Ovary (tissue), 9 donors: Measurements from ENCODE around the gene CCR8. TPM values are rescaled to one million over a fixed set of nuclear protein-coding genes. Genes with fewer than 3 reads are reported as not detected.

Source experiments
- DNase-seq, 5 donors: peaks; one replicate each; pipeline ENCODE4 v3.0.0-alpha.2; 2019 to 2020
- H3K27ac ChIP-seq, 2 donors: fragments of 200-600 bp; one replicate each; pipeline versions ENCODE4 v1.5.1 to v1.8.0; 2019 to 2022
- H3K27me3 ChIP-seq: fragments of 200-600 bp; one replicate; pipeline ENCODE4 v1.8.0; 2022
- H3K36me3 ChIP-seq: fragments of 200-600 bp; sonication (generic); one replicate; pipeline ENCODE4 v1.5.1; 2019
- H3K4me1 ChIP-seq: one replicate; pipeline ENCODE4 v1.8.1; 2013; ENCODE audit warnings: mild to moderate bottlenecking, moderate library complexity; ENCODE audit not compliant: insufficient read depth
- H3K4me3 ChIP-seq: fragments of 200-600 bp; sonication (generic); one replicate; pipeline ENCODE4 v1.5.1; 2017
- H3K9me3 ChIP-seq, 2 donors: fragments of 200-600 bp in 1 of 2; sonication (generic) in 1 of 2; one replicate each; pipeline versions ENCODE4 v1.5.1 to v1.8.1; 2013 to 2019; ENCODE audit warnings: mild to moderate bottlenecking in 1 of 2, moderate library complexity in 1 of 2
- EP300 ChIP-seq: sonication (generic); formaldehyde crosslinking; IDR thresholded peaks from one replicate; pipeline ENCODE4 v1.6.1; 2017; ENCODE audit warnings: antibody characterized with exemption
- POLR2A ChIP-seq: fragments of 450-650 bp; IDR thresholded peaks from one replicate; pipeline ENCODE4 v1.6.1; 2017; ENCODE audit warnings: antibody characterized with exemption, mild to moderate bottlenecking, moderate library complexity
- WGBS, 3 donors: extraction: QIAGEN DNeasy Blood & Tissue Kit in 1 of 3; methylation state at CpG; one replicate each; pipeline versions ENCODE4 v1.1.5 to v1.1.7; 2013 to 2017; 5-methylcytosine and 5-hydroxymethylcytosine counted together
- intact Hi-C, 4 donors: fragments of 100-400 bp; cut with DNase I; formaldehyde crosslinking; loops; one replicate each; pipeline versions ENCODE4 v1.11.0 to v1.15.1; 2022 to 2023
- polyA plus RNA-seq, 2 donors: library from polyadenylated mRNA; stranded (reverse); fragments of 200-250 nt in 1 of 2; fragments of 350-450 nt in 1 of 2; fragmentation: Illumina TruSeq in 1 of 2; extraction: RNeasy Lipid Tissue Mini Kit (QIAGEN cat#74804) in 1 of 2; gene quantifications; one replicate each; pipeline ENCODE4 v1.2.3, GENCODE V29; 2013 to 2014
- total RNA-seq, 7 donors: library from RNA; depleted of rRNA in 2 of 7; stranded (reverse); fragments of >200 nt in 2 of 7; fragmentation: NEBNext Ultra II Directional in 3 of 7; extraction: Animal tissue kit (Norgen Biotek cat#: 25700) in 3 of 7; gene quantifications; one replicate each; pipeline versions ENCODE4 v1.1.0 to v1.2.4, GENCODE V29; 2016 to 2023
- TF ChIP-seq, protein P1 (sequence below), 3 donors: fragments of 450-650 bp in 2 of 3; fragments of 200-600 bp in 1 of 3; IDR thresholded peaks; one replicate each; pipeline versions ENCODE4 v1.5.1 to v1.8.0; 2016 to 2022; ENCODE audit warnings: antibody characterized with exemption in 3 of 3, mild to moderate bottlenecking in 1 of 3
- donor health status: DM: no; HTN: no; CAD: no; lungs with moderate emphysema.
- donor health status: DM: no; HTN: no; CAD: no.
- donor health status: Bipolar disorder and iron deficiency.
- donor health status: DM: yes; HTN: yes; CAD: no.
- donor health status: DM: no; HTN: no; CAD: no.
- donor health status: DM: yes; HTN: yes; CAD: no.

CCR8 gene
- total and polyA plus RNA-seq, 9 donors: 0.23 TPM; not detected in 8

DNA sequence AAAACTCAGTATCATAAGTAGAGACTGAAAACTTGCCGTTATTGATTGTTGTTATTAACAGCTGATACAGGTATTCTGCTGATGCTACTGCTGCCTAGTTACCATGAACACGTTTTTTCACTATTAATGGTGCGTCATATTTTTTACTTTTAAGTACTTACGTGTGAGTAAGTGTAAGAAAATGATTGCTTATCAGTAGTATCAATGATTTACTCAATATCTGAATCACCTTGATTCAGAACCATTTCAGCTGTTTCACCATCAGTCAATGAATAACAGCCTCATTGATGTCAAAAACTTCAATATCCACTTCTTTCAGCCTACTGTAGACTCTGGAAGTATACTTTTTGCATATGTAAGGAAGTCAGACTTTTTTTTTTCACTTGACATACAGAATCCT lies 4.7 kb downstream of the CCR8 start:
- DNase-seq: no peak
- Histone ChIP-seq H3K9me3 (no peaks in the 10 kb centered on the region), H3K36me3 (no peaks in the 10 kb centered on the region), H3K4me1 (no peaks in the 10 kb centered on the region), H3K27ac (no peak overlapping the region), H3K27me3 (no peaks in the 10 kb centered on the region), H3K4me3 (no peak overlapping the region)
- WGBS, 3 donors: 91 to 94% (median 93%) methylated on average over 4 of the region's 4 CpGs
- intact Hi-C loops: no loop called here
- no peak for TF ChIP-seq EP300
- no peak for TF ChIP-seq POLR2A
- TF ChIP-seq, protein P1, sequence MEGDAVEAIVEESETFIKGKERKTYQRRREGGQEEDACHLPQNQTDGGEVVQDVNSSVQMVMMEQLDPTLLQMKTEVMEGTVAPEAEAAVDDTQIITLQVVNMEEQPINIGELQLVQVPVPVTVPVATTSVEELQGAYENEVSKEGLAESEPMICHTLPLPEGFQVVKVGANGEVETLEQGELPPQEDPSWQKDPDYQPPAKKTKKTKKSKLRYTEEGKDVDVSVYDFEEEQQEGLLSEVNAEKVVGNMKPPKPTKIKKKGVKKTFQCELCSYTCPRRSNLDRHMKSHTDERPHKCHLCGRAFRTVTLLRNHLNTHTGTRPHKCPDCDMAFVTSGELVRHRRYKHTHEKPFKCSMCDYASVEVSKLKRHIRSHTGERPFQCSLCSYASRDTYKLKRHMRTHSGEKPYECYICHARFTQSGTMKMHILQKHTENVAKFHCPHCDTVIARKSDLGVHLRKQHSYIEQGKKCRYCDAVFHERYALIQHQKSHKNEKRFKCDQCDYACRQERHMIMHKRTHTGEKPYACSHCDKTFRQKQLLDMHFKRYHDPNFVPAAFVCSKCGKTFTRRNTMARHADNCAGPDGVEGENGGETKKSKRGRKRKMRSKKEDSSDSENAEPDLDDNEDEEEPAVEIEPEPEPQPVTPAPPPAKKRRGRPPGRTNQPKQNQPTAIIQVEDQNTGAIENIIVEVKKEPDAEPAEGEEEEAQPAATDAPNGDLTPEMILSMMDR (IDR thresholded peaks at IDR 0.05): no peak

DNA sequence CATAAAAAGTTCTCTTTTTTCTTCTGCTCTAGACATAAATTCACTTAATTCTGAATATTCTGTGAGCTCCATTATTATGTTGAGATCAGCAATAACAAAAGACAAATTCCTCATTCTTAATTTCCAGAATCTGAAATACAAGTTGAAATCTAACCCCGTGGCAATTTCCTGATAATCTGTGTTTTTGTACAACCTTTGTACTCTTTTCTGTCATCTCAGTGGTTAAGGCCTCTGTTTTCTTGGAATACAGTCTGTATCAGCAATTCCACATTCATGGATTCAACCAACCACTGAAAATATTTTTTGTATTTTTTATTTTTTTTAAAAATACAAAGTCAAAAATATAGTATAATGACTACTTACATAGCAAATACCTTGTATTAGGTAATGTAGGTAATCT lies 8.7 kb downstream of the CCR8 start:
- TF ChIP-seq, protein P1 (IDR thresholded peaks at IDR 0.05): no peak
- TF ChIP-seq POLR2A: no peak
- Histone ChIP-seq H3K9me3 (no peaks in the 10 kb centered on the region), H3K27me3 (no peaks in the 10 kb centered on the region), H3K4me3 (no peak overlapping the region), H3K4me1 (no peaks in the 10 kb centered on the region), H3K36me3 (no peaks in the 10 kb centered on the region), H3K27ac (no peak overlapping the region)
- intact Hi-C loops: no loop called here
- WGBS, 3 donors: 31 to 52% (median 52%) methylated on average over 1 of the region's 1 CpG
- no peak for DNase-seq

DNA sequence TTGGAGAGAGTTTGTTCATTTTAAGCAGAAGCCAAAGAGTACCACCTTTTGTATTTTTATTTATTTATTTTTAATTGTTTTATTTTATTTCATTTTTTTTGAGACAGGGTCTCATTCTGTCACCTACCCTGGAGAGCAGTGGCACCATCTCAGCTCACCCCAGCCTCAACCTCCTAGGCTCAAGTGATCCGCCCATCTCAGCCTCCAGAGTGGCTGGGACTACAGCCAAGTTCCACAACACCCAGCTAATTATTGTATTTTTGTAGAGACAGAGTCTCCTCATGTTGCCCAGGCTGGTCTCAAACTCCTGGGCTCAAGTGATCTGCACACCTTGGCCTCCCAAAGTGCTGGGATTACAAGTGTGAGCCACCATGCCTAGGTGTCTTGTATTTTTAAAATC lies 9.6 kb downstream of the CCR8 start:
- H3K4me3 ChIP-seq: no peak overlapping the region
- 88 to 92% (median 89%) methylated on average over 1 of the region's 1 CpG for WGBS, 3 donors
- no peak for DNase-seq
- H3K9me3 ChIP-seq: no peaks in the 10 kb centered on the region
- intact Hi-C loops: no loop called here
- TF ChIP-seq EP300 (no peak), POLR2A (no peak)
- TF ChIP-seq, protein P1 (IDR thresholded peaks at IDR 0.05): no peak
- H3K27ac ChIP-seq: no peak overlapping the region
- no peaks in the 10 kb centered on the region for H3K27me3 ChIP-seq
- H3K4me1 ChIP-seq: no peaks in the 10 kb centered on the region
- no peaks in the 10 kb centered on the region for H3K36me3 ChIP-seq

DNA sequence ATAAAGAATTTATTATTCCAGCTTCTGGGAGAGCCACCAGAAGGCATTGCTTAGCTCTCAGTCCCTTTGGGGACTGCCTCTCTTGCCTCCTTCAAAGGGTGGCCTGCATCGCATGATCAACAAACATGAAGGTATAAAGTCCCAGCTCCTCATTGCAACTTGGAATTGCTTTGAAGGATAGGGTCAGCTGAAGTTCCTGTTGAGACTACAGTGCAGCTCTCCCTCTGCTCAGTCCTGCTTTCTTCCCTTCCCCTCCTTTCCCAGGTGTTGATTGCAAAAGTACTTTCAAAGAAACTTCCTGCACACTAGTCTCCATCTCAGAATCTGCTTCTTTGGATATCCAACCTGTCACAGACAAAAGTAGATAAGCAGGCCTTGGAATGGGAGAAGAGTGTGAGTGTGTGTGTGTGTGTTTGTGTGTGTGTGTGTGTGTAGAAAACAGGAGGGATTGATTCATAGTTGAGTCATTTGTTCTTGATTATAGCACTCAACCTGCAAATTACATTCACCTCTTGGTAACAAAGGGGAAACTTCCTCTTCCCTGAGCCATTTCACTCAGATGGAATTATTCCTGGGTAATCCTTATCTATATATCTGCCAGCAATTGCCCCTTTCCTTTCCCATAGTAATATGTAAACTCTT lies 13.7 kb downstream of the CCR8 start:
- DNase-seq: no peak
- H3K36me3 ChIP-seq: no peaks in the 10 kb centered on the region
- H3K9me3 ChIP-seq: no peaks in the 10 kb centered on the region
- no peak overlapping the region for H3K27ac ChIP-seq
- no peak overlapping the region for H3K4me3 ChIP-seq
- no peaks in the 10 kb centered on the region for H3K4me1 ChIP-seq
- WGBS, 3 donors: 88 to 96% (median 93%) methylated on average over 1 of the region's 1 CpG
- TF ChIP-seq EP300 (no peak), POLR2A (no peak)
- TF ChIP-seq, protein P1 (IDR thresholded peaks at IDR 0.05): no peak
- no peaks in the 10 kb centered on the region for H3K27me3 ChIP-seq
- intact Hi-C loops: no loop called here
